ENCODE measurements around the gene POU2F1.

DNA sequence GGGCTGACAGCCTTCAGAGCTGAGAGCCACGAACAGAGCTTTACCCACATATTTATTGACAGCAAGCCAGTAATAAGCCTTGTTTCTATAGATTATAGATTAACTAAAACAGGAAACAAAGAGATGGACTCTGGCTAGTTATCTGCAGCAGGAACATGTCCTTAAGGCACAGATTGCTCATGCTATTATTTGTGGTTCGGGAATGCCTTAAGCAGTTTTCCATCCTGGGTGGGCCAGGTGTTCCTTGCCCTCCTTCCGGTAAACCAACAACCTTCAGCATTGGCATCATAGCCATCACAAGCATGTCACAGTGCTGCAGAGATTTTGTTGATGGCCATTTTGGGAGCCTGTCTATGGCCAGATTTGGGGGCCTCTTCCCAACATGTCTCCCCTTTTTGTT lies 96.8 kb downstream of the POU2F1 start:
- TF ChIP-seq CTCF (IDR thresholded peaks at IDR 0.05) (no peak), POLR2A (IDR thresholded peaks at IDR 0.05) (no peak)

Data from adrenal gland (tissue), 5 donors.